22Rv1 (cell line): ENCODE data around the gene TNS3.

Experiments
- CTCF ChIP-seq: fragments of 450-650 bp; IDR thresholded peaks from 2 replicates; pipeline ENCODE4 v1.5.1; 2017; ENCODE audit warnings: mild to moderate bottlenecking
- ZFX ChIP-seq: fragments of 450-650 bp; IDR thresholded peaks from 2 replicates; pipeline ENCODE4 v1.6.1; 2017; ENCODE audit warnings: antibody characterized with exemption, borderline replicate concordance

DNA sequence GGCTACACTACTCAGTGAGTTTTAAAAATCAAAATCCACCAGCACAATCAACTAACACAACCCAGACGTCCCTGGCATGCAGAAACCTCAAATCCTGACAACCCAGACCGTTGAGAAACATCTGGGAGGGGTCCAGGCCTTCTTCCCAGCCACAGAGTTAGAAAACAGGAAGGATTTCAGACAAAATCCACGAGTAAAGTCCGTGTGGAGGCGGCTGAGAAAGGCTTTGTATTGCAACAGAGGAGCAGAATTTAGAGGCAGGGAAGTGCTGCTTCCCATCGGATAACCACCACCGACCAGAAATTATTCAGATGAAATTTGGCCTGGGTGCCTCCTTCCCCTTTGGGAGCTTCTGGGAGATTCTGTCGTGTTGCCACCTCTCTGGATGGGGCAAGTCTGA is 61.5 kb downstream of the TNS3 start:
- TF ChIP-seq CTCF (no peak), ZFX (no peak)
